CD8-positive, alpha-beta memory T cell (primary cell): ENCODE measurements around the gene SLK. TPM values are rescaled to one million over a fixed set of nuclear protein-coding genes. Genes with fewer than 3 reads are reported as not detected.

Source experiments
- CTCF ChIA-PET: fragments of 350-600 bp; sonication (Branson Sonifier 250); formaldehyde crosslinking; loops from one replicate; lab custom pipeline; 2021; ENCODE audit warnings: antibody characterized with exemption; lab: Charles Lee
- POLR2A ChIA-PET: fragments of 350-600 bp; sonication (Branson Sonifier 250); formaldehyde crosslinking; loops from one replicate; lab custom pipeline; 2021; ENCODE audit warnings: antibody characterized with exemption; lab: Charles Lee
- DNase-seq, 5 donors: peaks; one replicate each; pipeline versions ENCODE4 v3.0.0 to v3.0.0-alpha.2; 2020 to 2022; ENCODE audit warnings: mixed read lengths in 1 of 5
- H3K27ac ChIP-seq: one replicate; pipeline ENCODE4 v1.7.0; 2013; ENCODE audit warnings: low read depth, mild to moderate bottlenecking, low read length, moderate library complexity
- H3K27me3 ChIP-seq: 2 replicates; pipeline ENCODE4 v1.7.0; 2013; ENCODE audit warnings: low read length, mild to moderate bottlenecking; ENCODE audit not compliant: insufficient read depth, poor library complexity, severe bottlenecking
- H3K36me3 ChIP-seq: 2 replicates; pipeline ENCODE4 v1.7.0; 2013; ENCODE audit warnings: mild to moderate bottlenecking, low read length, moderate library complexity; ENCODE audit not compliant: insufficient read depth
- H3K4me1 ChIP-seq: 2 replicates; pipeline ENCODE4 v1.7.0; 2013; ENCODE audit warnings: mild to moderate bottlenecking, low read length, moderate library complexity; ENCODE audit not compliant: insufficient read depth
- H3K4me3 ChIP-seq: 2 replicates; pipeline ENCODE4 v1.7.0; 2013; ENCODE audit warnings: mild to moderate bottlenecking, low read length
- H3K9me3 ChIP-seq: 2 replicates; pipeline ENCODE4 v1.7.0; 2013; ENCODE audit warnings: mild to moderate bottlenecking, low read length
- H3K27ac Mint-ChIP-seq, 8 donors: one replicate each; pipeline ENCODE4 v1.8.0; 2020 to 2021; ENCODE audit warnings: mixed read lengths in 8 of 8, mild to moderate bottlenecking in 6 of 8, inconsistent platforms in 3 of 8, moderate library complexity in 3 of 8
- H3K27me3 Mint-ChIP-seq, 2 donors: one replicate each; pipeline ENCODE4 v1.8.0; 2020 to 2021; ENCODE audit warnings: mixed read lengths in 2 of 2, mild to moderate bottlenecking in 1 of 2, moderate library complexity in 1 of 2
- H3K36me3 Mint-ChIP-seq, 3 donors: one replicate each; pipeline ENCODE4 v1.8.0; 2020 to 2021; ENCODE audit warnings: mixed read lengths in 3 of 3, inconsistent platforms in 1 of 3, mild to moderate bottlenecking in 1 of 3
- H3K4me1 Mint-ChIP-seq, 3 donors: one replicate each; pipeline ENCODE4 v1.8.0; 2020 to 2021; ENCODE audit warnings: mixed read lengths in 3 of 3, inconsistent platforms in 1 of 3, mild to moderate bottlenecking in 1 of 3
- H3K4me3 Mint-ChIP-seq, 7 donors: one replicate each; pipeline ENCODE4 v1.8.0; 2020 to 2021; ENCODE audit warnings: mixed read lengths in 7 of 7, mild to moderate bottlenecking in 6 of 7, moderate library complexity in 4 of 7, inconsistent platforms in 2 of 7
- H3K9me3 Mint-ChIP-seq, 5 donors: one replicate each; pipeline ENCODE4 v1.8.0; 2020 to 2022; ENCODE audit warnings: mixed read lengths in 5 of 5, mild to moderate bottlenecking in 3 of 5, moderate library complexity in 2 of 5, inconsistent platforms in 1 of 5
- polyA plus RNA-seq: library from polyadenylated mRNA; unstranded; fragments of 300-500 nt; fragmentation: Illumina TruSeq; gene quantifications from one replicate; pipeline ENCODE4 v1.2.3, GENCODE V29; 2021
- total RNA-seq, 2 experiments: library from RNA; stranded (reverse); gene quantifications; one replicate each; pipeline ENCODE4 v1.2.3, GENCODE V29; 2021

SLK gene
- total and polyA plus RNA-seq, 3 experiments from 2014 or later = 15.8 to 24.8 (median 23.7) TPM

DNA sequence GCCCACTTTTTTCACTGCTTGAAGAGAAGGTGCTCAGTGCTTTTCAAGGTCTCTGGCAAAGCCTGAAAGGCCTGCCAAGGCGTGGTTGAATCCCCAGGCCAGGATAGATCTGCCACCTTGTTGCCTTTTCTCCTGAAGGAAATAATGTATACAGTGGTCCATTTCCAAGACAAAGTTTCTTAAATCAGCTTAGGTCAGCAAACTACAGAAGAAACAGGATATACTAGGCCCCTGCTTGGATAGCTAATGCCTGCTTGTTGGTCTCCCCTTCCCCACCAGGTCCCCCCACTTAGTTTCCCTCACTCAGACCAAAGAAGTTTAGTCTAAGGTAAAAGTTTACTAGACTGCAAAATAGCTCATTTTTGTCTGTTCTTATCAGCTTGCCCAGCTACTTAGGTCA lies 98.8 kb downstream of the SLK start:
- H3K27me3 ChIP-seq = no peaks in the 10 kb centered on the region
- H3K4me1 Mint-ChIP-seq = no peaks in the 10 kb centered on the region
- no peaks in the 10 kb centered on the region for H3K36me3 ChIP-seq
- no peak overlapping the region for H3K4me3 ChIP-seq
- no peak overlapping the region for H3K27ac Mint-ChIP-seq
- H3K9me3 ChIP-seq = no peaks in the 10 kb centered on the region
- H3K27me3 Mint-ChIP-seq = peaks cover 2 to 17% of the 10 kb centered on the region in 2 donors
- POLR2A ChIA-PET = no interaction called here
- no peaks in the 10 kb centered on the region for H3K36me3 Mint-ChIP-seq
- CTCF ChIA-PET = no interaction called here
- no peak overlapping the region for H3K27ac ChIP-seq
- no peaks in the 10 kb centered on the region for H3K9me3 Mint-ChIP-seq
- H3K4me1 ChIP-seq = no peaks in the 10 kb centered on the region
- H3K4me3 Mint-ChIP-seq = no peak overlapping the region
- DNase-seq = no peak

DNA sequence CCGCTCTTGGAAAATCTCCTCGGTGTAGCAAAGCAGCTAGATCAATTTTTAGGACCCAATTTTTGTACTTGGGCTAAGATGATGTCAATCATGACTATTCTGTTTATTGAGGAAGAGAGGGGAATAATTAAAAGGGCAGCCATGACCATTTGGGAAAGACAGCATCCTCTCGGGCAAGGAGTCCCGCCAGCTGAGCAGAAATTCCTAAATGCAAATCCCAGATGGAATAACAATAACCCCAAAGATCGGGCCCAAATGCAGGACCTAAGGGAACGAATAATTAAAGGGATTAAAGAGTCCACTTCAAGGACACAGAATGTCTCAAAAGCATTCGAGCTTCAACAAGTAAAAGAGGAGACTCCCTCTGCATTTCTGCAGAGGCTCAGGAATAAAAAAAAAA lies 100.0 kb downstream of the SLK start:
- H3K27ac Mint-ChIP-seq = no peak overlapping the region
- CTCF ChIA-PET = no interaction called here
- Histone ChIP-seq H3K4me1 (no peaks in the 10 kb centered on the region), H3K36me3 (no peaks in the 10 kb centered on the region), H3K4me3 (no peak overlapping the region), H3K9me3 (no peaks in the 10 kb centered on the region), H3K27ac (no peak overlapping the region), H3K27me3 (no peaks in the 10 kb centered on the region)
- H3K4me1 Mint-ChIP-seq = peaks cover 0 to 2% (median 0%) of the 10 kb centered on the region in 3 donors
- H3K9me3 Mint-ChIP-seq = no peaks in the 10 kb centered on the region
- H3K4me3 Mint-ChIP-seq = no peak overlapping the region
- H3K27me3 Mint-ChIP-seq = peaks cover 4 to 17% of the 10 kb centered on the region in 2 donors
- no peaks in the 10 kb centered on the region for H3K36me3 Mint-ChIP-seq
- DNase-seq = no peak
- POLR2A ChIA-PET = no interaction called here

DNA sequence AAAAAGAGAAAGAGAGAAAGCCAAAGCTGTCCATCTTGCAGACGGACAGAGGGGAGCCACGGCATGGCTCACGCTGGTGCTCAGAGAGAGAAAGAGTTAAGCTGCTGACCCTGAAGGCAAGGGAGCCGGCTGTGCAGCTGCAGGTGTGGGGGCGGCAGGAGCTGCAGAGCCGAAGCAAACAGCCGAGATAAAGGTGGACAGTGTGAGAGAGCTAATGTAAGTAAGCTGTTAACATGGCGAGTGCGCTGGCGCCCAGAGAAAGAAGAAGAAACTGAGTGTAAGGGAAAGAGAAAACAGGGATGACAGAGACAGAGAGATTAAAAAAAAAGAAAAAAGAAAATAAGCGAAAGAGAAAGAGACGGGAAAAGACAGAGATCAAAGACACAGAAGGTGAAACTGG lies 100.6 kb downstream of the SLK start:
- H3K27me3 ChIP-seq = no peaks in the 10 kb centered on the region
- H3K27ac Mint-ChIP-seq = no peak overlapping the region
- no peaks in the 10 kb centered on the region for H3K36me3 Mint-ChIP-seq
- DNase-seq = no peak
- no peak overlapping the region for H3K27ac ChIP-seq
- no peaks in the 10 kb centered on the region for H3K36me3 ChIP-seq
- no peak overlapping the region for H3K4me3 ChIP-seq
- CTCF ChIA-PET = no interaction called here
- H3K27me3 Mint-ChIP-seq = peaks cover 4 to 17% of the 10 kb centered on the region in 2 donors
- H3K4me1 ChIP-seq = no peaks in the 10 kb centered on the region
- H3K4me1 Mint-ChIP-seq = peaks cover 0 to 2% (median 0%) of the 10 kb centered on the region in 3 donors
- POLR2A ChIA-PET = no interaction called here
- H3K9me3 ChIP-seq = no peaks in the 10 kb centered on the region
- H3K9me3 Mint-ChIP-seq = no peaks in the 10 kb centered on the region
- no peak overlapping the region for H3K4me3 Mint-ChIP-seq

DNA sequence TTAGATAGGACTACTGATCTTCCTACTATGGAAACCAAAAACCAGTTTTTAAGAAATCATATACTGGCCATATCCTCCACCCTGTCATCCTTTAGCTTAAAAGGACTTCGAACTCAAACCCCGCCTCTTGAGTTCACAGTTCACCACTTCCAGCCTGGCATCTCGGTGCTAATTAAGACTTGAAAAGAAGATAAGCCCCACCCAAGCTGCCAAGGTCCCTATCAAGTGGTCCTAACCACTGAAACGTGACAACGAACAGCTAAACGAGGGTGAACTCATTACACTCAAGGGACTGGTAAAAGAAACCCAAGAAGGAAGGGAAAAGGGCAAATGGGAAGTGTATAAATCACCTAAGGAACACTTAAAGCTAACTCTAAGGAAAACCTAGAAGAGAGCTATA lies 102.7 kb downstream of the SLK start:
- Histone ChIP-seq H3K9me3 (no peaks in the 10 kb centered on the region), H3K4me1 (no peaks in the 10 kb centered on the region), H3K4me3 (no peak overlapping the region), H3K36me3 (no peaks in the 10 kb centered on the region), H3K27me3 (no peaks in the 10 kb centered on the region), H3K27ac (no peak overlapping the region)
- Mint-ChIP-seq H3K4me1 (peaks cover 0 to 2% (median 0%) of the 10 kb centered on the region in 3 donors), H3K27me3 (peaks cover 4 to 8% of the 10 kb centered on the region in 2 donors), H3K4me3 (no peak overlapping the region), H3K9me3 (no peaks in the 10 kb centered on the region), H3K36me3 (no peaks in the 10 kb centered on the region), H3K27ac (no peak overlapping the region)
- no peak for DNase-seq
- ChIA-PET POLR2A (no interaction called here), CTCF (interaction anchor here (0.6 to 1.4 kb wide), 3 partner anchors 11 to 642 kb away, joined by 3 read pairs; no protein-coding TSS in a partner anchor)

DNA sequence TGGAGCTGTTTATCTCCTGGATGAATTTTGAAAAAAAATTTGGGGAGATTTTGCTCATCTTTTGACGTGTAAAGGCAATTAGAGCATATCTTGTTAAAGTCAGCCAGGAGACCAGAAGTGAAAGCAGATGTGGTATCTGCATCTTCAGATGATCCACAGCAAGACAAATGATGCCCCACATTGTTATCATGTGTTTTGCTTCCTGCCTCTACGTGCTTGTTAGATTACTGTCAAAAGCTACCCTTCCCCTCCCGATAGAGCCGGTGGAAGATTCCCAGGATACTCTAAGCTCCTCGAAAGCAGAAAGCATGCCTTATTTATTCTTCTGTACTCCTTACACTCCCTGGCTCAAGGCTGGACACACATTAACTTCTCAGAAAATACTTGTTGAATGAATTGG lies 105.8 kb downstream of the SLK start:
- Histone ChIP-seq H3K27me3 (no peaks in the 10 kb centered on the region), H3K4me1 (no peaks in the 10 kb centered on the region), H3K27ac (no peak overlapping the region), H3K36me3 (no peaks in the 10 kb centered on the region), H3K9me3 (no peaks in the 10 kb centered on the region), H3K4me3 (no peak overlapping the region)
- Mint-ChIP-seq H3K9me3 (no peaks in the 10 kb centered on the region), H3K4me1 (peaks cover 0 to 2% (median 0%) of the 10 kb centered on the region in 3 donors), H3K4me3 (no peak overlapping the region), H3K27me3 (peaks cover 0 to 2% of the 10 kb centered on the region in 2 donors), H3K27ac (peak overlapping the region in 3 of 8 donors; percentile 17 to 43 (median 42)), H3K36me3 (no peaks in the 10 kb centered on the region)
- DNase-seq = no peak
- ChIA-PET POLR2A (no interaction called here), CTCF (interaction anchor here (0.8 kb wide), 1 partner anchor 185 kb away, joined by 3 read pairs; no protein-coding TSS in a partner anchor)

DNA sequence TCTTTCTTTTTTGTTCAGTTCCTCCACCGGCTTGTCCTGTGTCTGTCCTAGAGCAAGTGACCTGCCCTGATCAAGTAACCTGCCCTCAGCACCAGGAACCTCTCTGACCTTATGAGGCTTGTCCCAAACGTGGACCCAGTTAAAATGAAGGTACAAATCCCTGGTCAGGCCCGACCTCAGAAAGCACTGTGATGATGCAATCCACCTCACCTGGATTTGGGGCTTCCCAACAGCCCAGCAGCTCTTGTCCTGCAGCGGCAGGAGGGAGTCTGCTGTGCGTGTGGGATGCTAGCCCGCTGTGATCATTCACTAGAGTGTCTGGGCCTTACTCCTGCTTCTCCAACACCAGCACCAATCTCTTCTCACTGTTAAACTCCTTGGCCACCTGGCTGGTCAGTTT lies 107.6 kb downstream of the SLK start:
- Mint-ChIP-seq H3K9me3 (no peaks in the 10 kb centered on the region), H3K36me3 (no peaks in the 10 kb centered on the region), H3K27ac (no peak overlapping the region), H3K4me1 (peaks cover 0 to 2% (median 0%) of the 10 kb centered on the region in 3 donors), H3K4me3 (no peak overlapping the region), H3K27me3 (peaks cover 0 to 2% of the 10 kb centered on the region in 2 donors)
- POLR2A ChIA-PET = no interaction called here
- Histone ChIP-seq H3K4me1 (no peaks in the 10 kb centered on the region), H3K4me3 (no peak overlapping the region), H3K27ac (no peak overlapping the region), H3K9me3 (no peaks in the 10 kb centered on the region), H3K27me3 (no peaks in the 10 kb centered on the region), H3K36me3 (no peaks in the 10 kb centered on the region)
- CTCF ChIA-PET = no interaction called here
- DNase-seq = no peak

DNA sequence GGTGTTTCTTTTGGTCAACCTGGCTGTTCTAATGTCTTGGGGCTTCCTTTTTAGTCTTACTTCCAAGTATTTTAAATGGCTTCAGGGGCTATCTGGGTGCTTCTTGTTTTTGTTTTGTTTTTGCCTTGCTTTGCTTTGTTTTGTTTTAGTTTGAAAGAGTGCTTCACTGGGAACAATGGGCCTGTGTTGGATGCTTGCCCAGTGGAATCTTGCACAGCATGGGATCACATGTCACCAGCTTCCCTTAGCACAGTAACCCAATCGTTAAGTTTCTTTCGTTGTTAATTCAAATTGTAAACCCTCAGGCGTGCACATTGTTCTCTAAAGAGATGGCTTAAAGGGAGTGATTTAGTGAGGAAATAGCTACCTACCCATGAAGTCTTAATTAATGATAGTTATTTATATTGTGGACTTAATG lies 109.8 kb downstream of the SLK start:
- H3K27ac Mint-ChIP-seq = no peak overlapping the region
- no peaks in the 10 kb centered on the region for H3K9me3 ChIP-seq
- H3K4me1 ChIP-seq = no peaks in the 10 kb centered on the region
- H3K9me3 Mint-ChIP-seq = no peaks in the 10 kb centered on the region
- no peaks in the 10 kb centered on the region for H3K27me3 ChIP-seq
- no peak overlapping the region for H3K4me3 Mint-ChIP-seq
- H3K27me3 Mint-ChIP-seq = no peaks in the 10 kb centered on the region
- H3K4me3 ChIP-seq = no peak overlapping the region
- H3K36me3 ChIP-seq = no peaks in the 10 kb centered on the region
- H3K4me1 Mint-ChIP-seq = peaks cover 0 to under 1% (median 0%) of the 10 kb centered on the region in 3 donors
- POLR2A ChIA-PET = no interaction called here
- no peaks in the 10 kb centered on the region for H3K36me3 Mint-ChIP-seq
- H3K27ac ChIP-seq = no peak overlapping the region
- no peak for DNase-seq
- CTCF ChIA-PET = no interaction called here

DNA sequence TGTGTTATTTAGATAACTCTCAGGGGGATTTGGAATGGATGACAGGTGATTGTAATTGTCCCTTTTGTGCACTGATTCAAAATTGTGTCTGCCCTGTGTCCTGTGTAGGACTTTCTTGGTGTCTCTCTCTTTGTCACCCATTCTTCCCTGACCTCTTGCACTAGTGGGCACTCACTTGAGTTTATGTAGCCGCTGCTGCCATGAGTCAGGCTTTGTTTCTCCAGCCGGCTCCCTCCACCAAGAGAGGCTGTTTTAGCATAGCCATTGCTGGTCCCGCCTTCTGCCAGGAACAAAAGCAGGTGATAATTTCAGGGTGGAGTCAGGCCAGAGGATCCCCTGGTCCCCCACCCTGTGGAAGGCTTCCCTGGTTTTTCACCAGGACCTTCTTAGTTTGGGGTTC lies 110.3 kb downstream of the SLK start:
- Mint-ChIP-seq H3K27ac (no peak overlapping the region), H3K9me3 (no peaks in the 10 kb centered on the region), H3K4me1 (no peaks in the 10 kb centered on the region), H3K36me3 (no peaks in the 10 kb centered on the region), H3K27me3 (no peaks in the 10 kb centered on the region), H3K4me3 (no peak overlapping the region)
- no peak overlapping the region for H3K27ac ChIP-seq
- H3K9me3 ChIP-seq = no peaks in the 10 kb centered on the region
- no peak for DNase-seq
- H3K4me1 ChIP-seq = no peaks in the 10 kb centered on the region
- CTCF ChIA-PET = interaction anchor here (1.3 to 1.6 kb wide), 2 partner anchors 187 to 189 kb away, joined by 3 to 4 read pairs; no protein-coding TSS in a partner anchor
- H3K27me3 ChIP-seq = no peaks in the 10 kb centered on the region
- H3K4me3 ChIP-seq = no peak overlapping the region
- POLR2A ChIA-PET = no interaction called here
- H3K36me3 ChIP-seq = no peaks in the 10 kb centered on the region
